ENCODE measurements around the gene SIVA1.

SIVA1 gene

GRCh38 chr14:104782086-104782807 is 29.3 kb downstream of the SIVA1 start:
- Mint-ChIP-seq H3K9me3 (no peaks in the 10 kb centered on the region), H3K4me3 (no peak overlapping the region), H3K27me3 (no peaks in the 10 kb centered on the region), H3K36me3 (peaks cover 0 to 6% of the 10 kb centered on the region in 2 donors), H3K4me1 (peaks cover 8 to 17% of the 10 kb centered on the region in 2 donors), H3K27ac (no peak overlapping the region)
- no peak for ATAC-seq (replicated peaks)
- no peak for DNase-seq

GRCh38 chr14:104782808-104783139 is 29.8 kb downstream of the SIVA1 start:
- H3K4me1 Mint-ChIP-seq, result peaks cover 8 to 18% of the 10 kb centered on the region in 2 donors
- H3K27me3 Mint-ChIP-seq, result no peaks in the 10 kb centered on the region
- ATAC-seq (replicated peaks), result no peak
- H3K36me3 Mint-ChIP-seq, result peaks cover 0 to 6% of the 10 kb centered on the region in 2 donors
- H3K27ac Mint-ChIP-seq, result peak overlapping the region; percentile 20
- no peak for DNase-seq
- no peaks in the 10 kb centered on the region for H3K9me3 Mint-ChIP-seq
- no peak overlapping the region for H3K4me3 Mint-ChIP-seq

- Mint-ChIP-seq H3K4me1 (peaks cover 10 to 26% of the 10 kb centered on the region in 2 donors), H3K4me3 (no peak overlapping the region), H3K27me3 (no peaks in the 10 kb centered on the region), H3K9me3 (no peaks in the 10 kb centered on the region), H3K36me3 (peaks cover 0 to 5% of the 10 kb centered on the region in 2 donors), H3K27ac (peak overlapping the region; percentile 31)
- no peak for DNase-seq
- ATAC-seq (replicated peaks), result no peak
These were observed 30.7 kb downstream of the SIVA1 start for GRCh38 chr14:104783484-104784217.

- DNase-seq (no peak), ATAC-seq (replicated peaks) (no peak)
- no peak overlapping the region for H3K27ac Mint-ChIP-seq
- peaks cover 10 to 26% of the 10 kb centered on the region in 2 donors for H3K4me1 Mint-ChIP-seq
- peaks cover 0 to 5% of the 10 kb centered on the region in 2 donors for H3K36me3 Mint-ChIP-seq
- no peaks in the 10 kb centered on the region for H3K9me3 Mint-ChIP-seq
- no peak overlapping the region for H3K4me3 Mint-ChIP-seq
- H3K27me3 Mint-ChIP-seq, result no peaks in the 10 kb centered on the region
These were observed 31.2 kb downstream of the SIVA1 start for GRCh38 chr14:104784218-104784568.

GRCh38 chr14:104784846-104785707 is 32.1 kb downstream of the SIVA1 start:
- Mint-ChIP-seq H3K9me3 (no peaks in the 10 kb centered on the region), H3K4me1 (peaks cover 12 to 31% of the 10 kb centered on the region in 2 donors), H3K27me3 (no peaks in the 10 kb centered on the region), H3K27ac (no peak overlapping the region), H3K36me3 (peaks cover 4 to 5% of the 10 kb centered on the region in 2 donors), H3K4me3 (no peak overlapping the region)
- ATAC-seq (replicated peaks), result no peak
- DNase-seq, result no peak

- Mint-ChIP-seq H3K4me3 (no peak overlapping the region), H3K9me3 (no peaks in the 10 kb centered on the region), H3K36me3 (peaks cover 0 to 5% of the 10 kb centered on the region in 2 donors), H3K27me3 (no peaks in the 10 kb centered on the region), H3K4me1 (peaks cover 13 to 31% of the 10 kb centered on the region in 2 donors), H3K27ac (no peak overlapping the region)
- ATAC-seq (replicated peaks), result no peak
- no peak for DNase-seq
These were observed 32.7 kb downstream of the SIVA1 start for GRCh38 chr14:104785708-104786080.

- H3K27me3 Mint-ChIP-seq, result no peaks in the 10 kb centered on the region
- H3K4me3 Mint-ChIP-seq, result no peak overlapping the region
- H3K4me1 Mint-ChIP-seq, result peaks cover 17 to 35% of the 10 kb centered on the region in 2 donors
- H3K9me3 Mint-ChIP-seq, result no peaks in the 10 kb centered on the region
- no peak overlapping the region for H3K27ac Mint-ChIP-seq
- peaks cover 2 to 10% of the 10 kb centered on the region in 2 donors for H3K36me3 Mint-ChIP-seq
- ATAC-seq (replicated peaks), result peak; percentile 14 to 21
- DNase-seq, result no peak
These were observed 33.2 kb downstream of the SIVA1 start for GRCh38 chr14:104786091-104786586.

GRCh38 chr14:104786726-104787675 is 34.1 kb downstream of the SIVA1 start:
- Mint-ChIP-seq H3K27ac (peak overlapping the region; percentile 31), H3K4me1 (peaks cover 21 to 40% of the 10 kb centered on the region in 2 donors), H3K27me3 (no peaks in the 10 kb centered on the region)

GRCh38 chr14:104787736-104788135 is 34.8 kb downstream of the SIVA1 start:
- H3K36me3 Mint-ChIP-seq, result peaks cover 7 to 15% of the 10 kb centered on the region in 2 donors
- peaks cover 24 to 44% of the 10 kb centered on the region in 2 donors for H3K4me1 Mint-ChIP-seq
- H3K9me3 Mint-ChIP-seq, result no peaks in the 10 kb centered on the region
- DNase-seq, result no peak
- H3K27ac Mint-ChIP-seq, result no peak overlapping the region
- H3K27me3 Mint-ChIP-seq, result no peaks in the 10 kb centered on the region
- no peak overlapping the region for H3K4me3 Mint-ChIP-seq
- ATAC-seq (replicated peaks), result peak in 1 of 2 donors; percentile 41

More at GRCh38 chr14:104786726-104787675, 34.1 kb downstream of the SIVA1 start:
- no peak for ATAC-seq (replicated peaks)
- Mint-ChIP-seq H3K4me3 (no peak overlapping the region), H3K36me3 (peaks cover 5 to 15% of the 10 kb centered on the region in 2 donors), H3K9me3 (no peaks in the 10 kb centered on the region)
- no peak for DNase-seq

- no peaks in the 10 kb centered on the region for H3K9me3 Mint-ChIP-seq
- H3K27ac Mint-ChIP-seq, result peak overlapping the region; percentile 59
- H3K4me3 Mint-ChIP-seq, result no peak overlapping the region
- H3K27me3 Mint-ChIP-seq, result no peaks in the 10 kb centered on the region
- peaks cover 10 to 15% of the 10 kb centered on the region in 2 donors for H3K36me3 Mint-ChIP-seq
- ATAC-seq (replicated peaks) (no peak), DNase-seq (no peak)
- H3K4me1 Mint-ChIP-seq, result peaks cover 28 to 46% of the 10 kb centered on the region in 2 donors
These were observed 35.3 kb downstream of the SIVA1 start for GRCh38 chr14:104788161-104788818.

- no peak overlapping the region for H3K4me3 Mint-ChIP-seq
- peaks cover 10 to 15% of the 10 kb centered on the region in 2 donors for H3K36me3 Mint-ChIP-seq
- ATAC-seq (replicated peaks), result no peak
- no peak overlapping the region for H3K27ac Mint-ChIP-seq
- no peaks in the 10 kb centered on the region for H3K27me3 Mint-ChIP-seq
- DNase-seq, result no peak
- peaks cover 35 to 53% of the 10 kb centered on the region in 2 donors for H3K4me1 Mint-ChIP-seq
- H3K9me3 Mint-ChIP-seq, result no peaks in the 10 kb centered on the region
These were observed 36.1 kb downstream of the SIVA1 start for GRCh38 chr14:104788873-104789663.

Data from stimulated activated naive B cell treated with anti-CD40 and anti-IgM and Interleukin-4, amounts not matched to agents 10 μg/mL and 1 μg/mL and 100 μg/mL, for 72 hours (primary cell).